Central memory CD8-positive, alpha-beta T cell (primary cell): ENCODE data around the gene PKP4.

Experiments used
- ATAC-seq: fragments of 150-1000 bp; cut with Tn5 transposase; replicated peaks from 2 replicates; pipeline ENCODE4 v1.10.0; 2022; ENCODE audit warnings: mild to moderate bottlenecking, moderate FRiP score, moderate number of reproducible peaks; ENCODE audit not compliant: poor library complexity, severe bottlenecking; ENCODE audit errors: extremely low read depth
- DNase-seq, 2 donors: peaks; one replicate each; pipeline ENCODE4 v3.0.0; 2021; ENCODE audit warnings: low spot score in 2 of 2
- H3K27ac Mint-ChIP-seq: one replicate; pipeline ENCODE4 v1.8.0; 2022; ENCODE audit warnings: low read depth, mild to moderate bottlenecking, moderate library complexity, mixed read lengths
- H3K27me3 Mint-ChIP-seq: one replicate; pipeline ENCODE4 v1.8.0; 2022; ENCODE audit warnings: mixed read lengths
- H3K36me3 Mint-ChIP-seq: one replicate; pipeline ENCODE4 v1.8.0; 2022; ENCODE audit warnings: mild to moderate bottlenecking, moderate library complexity, mixed read lengths; ENCODE audit not compliant: insufficient read depth
- H3K4me1 Mint-ChIP-seq: one replicate; pipeline ENCODE4 v1.8.0; 2022; ENCODE audit warnings: mixed read lengths
- H3K4me3 Mint-ChIP-seq: one replicate; pipeline ENCODE4 v1.8.0; 2022; ENCODE audit warnings: mild to moderate bottlenecking, moderate library complexity, mixed read lengths
- H3K9me3 Mint-ChIP-seq: one replicate; pipeline ENCODE4 v1.8.0; 2022; ENCODE audit warnings: mixed read lengths

Gene PKP4

DNA sequence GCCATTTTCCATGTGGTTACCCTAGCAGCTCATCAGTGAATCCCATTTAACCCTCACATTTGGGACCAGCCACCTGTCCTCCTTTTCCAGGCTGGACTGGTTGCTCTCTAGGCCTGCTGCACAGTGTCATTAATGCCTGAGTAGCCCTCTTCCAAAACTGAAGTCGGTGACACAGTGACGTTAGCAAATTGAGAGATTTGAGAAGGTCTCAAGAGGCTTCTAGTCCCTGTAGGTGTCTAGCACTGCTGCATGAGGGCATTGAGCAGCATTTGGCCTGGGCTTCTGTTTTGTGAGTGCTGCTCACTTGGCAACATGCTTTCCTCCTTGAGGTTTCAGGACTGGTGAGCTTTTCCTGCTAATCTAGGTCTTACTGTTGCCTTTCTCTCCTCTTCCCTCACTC is 36.7 kb downstream of the PKP4 start:
- Mint-ChIP-seq H3K4me1 (no peaks in the 10 kb centered on the region), H3K4me3 (no peak overlapping the region), H3K27me3 (no peaks in the 10 kb centered on the region), H3K36me3 (no peaks in the 10 kb centered on the region), H3K27ac (no peak overlapping the region), H3K9me3 (no peaks in the 10 kb centered on the region)
- no peak for ATAC-seq
- DNase-seq: no peak

DNA sequence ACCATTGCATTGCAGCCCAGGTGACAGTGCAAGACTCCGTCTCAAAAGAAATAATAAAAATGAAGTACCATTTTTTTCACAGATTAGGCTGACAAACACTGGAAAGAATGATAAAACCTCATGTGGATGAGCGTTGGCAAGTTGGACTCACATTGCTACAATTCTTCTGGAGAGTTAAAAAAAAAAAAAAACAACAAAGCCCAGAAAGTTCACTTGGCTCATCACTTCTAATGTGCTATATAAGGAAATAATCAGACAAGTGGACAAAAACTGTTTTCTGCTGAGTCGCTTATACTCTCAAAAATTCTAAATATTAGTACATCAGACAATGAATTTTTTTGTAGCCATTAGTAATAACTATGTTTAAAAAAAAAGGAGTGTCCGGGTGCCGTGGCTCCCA is 38.4 kb downstream of the PKP4 start:
- no peaks in the 10 kb centered on the region for H3K36me3 Mint-ChIP-seq
- no peaks in the 10 kb centered on the region for H3K27me3 Mint-ChIP-seq
- H3K27ac Mint-ChIP-seq: no peak overlapping the region
- H3K4me1 Mint-ChIP-seq: no peaks in the 10 kb centered on the region
- H3K4me3 Mint-ChIP-seq: no peak overlapping the region
- no peaks in the 10 kb centered on the region for H3K9me3 Mint-ChIP-seq
- ATAC-seq (no peak), DNase-seq (no peak)

DNA sequence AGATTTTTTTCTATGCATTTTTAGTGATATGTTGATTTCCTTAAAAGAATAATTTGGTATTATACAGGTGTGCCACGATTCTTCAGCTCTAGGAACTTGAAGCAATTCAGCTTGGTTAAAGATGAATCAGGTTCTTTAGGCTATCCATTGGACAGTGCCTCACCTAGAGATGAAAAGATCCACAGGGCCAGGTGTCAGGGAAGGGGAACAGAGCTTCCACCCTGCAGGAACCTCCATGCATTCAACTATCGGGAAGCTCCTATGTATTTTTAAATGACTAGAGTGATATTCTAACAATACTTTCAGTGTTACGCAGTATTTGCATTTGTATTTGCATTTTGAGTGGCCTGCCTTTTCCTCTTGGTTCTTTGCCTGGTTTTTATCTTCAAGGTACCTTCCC is 40.2 kb downstream of the PKP4 start:
- no peaks in the 10 kb centered on the region for H3K4me1 Mint-ChIP-seq

DNA sequence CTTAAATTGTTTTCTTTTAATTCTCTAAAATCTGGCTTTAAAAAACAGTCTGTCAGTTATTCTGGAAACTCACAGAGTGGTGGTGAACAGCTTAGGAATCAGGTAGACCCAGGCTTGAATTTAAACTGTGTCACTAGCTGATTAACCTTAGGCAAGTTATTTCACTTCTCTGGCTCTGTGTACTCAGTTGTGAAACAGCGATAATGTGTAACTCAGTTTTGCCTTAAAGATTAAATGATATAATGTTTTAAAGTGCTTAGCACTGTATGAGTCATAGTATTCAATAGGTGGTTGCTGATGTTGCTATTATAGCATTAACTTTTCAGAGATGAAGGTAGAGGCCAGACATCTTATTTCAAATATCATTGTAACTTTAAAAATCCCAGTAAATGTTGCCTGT is 40.7 kb downstream of the PKP4 start:
- no peaks in the 10 kb centered on the region for H3K4me1 Mint-ChIP-seq
- no peak for DNase-seq
- no peak overlapping the region for H3K4me3 Mint-ChIP-seq
- no peaks in the 10 kb centered on the region for H3K36me3 Mint-ChIP-seq
- H3K27me3 Mint-ChIP-seq: no peaks in the 10 kb centered on the region
- ATAC-seq: no peak
- H3K9me3 Mint-ChIP-seq: no peaks in the 10 kb centered on the region
- no peak overlapping the region for H3K27ac Mint-ChIP-seq

More for the DNA sequence above, 40.2 kb downstream of the PKP4 start:
- no peak overlapping the region for H3K4me3 Mint-ChIP-seq
- no peaks in the 10 kb centered on the region for H3K9me3 Mint-ChIP-seq
- no peak for DNase-seq
- no peak overlapping the region for H3K27ac Mint-ChIP-seq
- H3K36me3 Mint-ChIP-seq: no peaks in the 10 kb centered on the region
- ATAC-seq: no peak
- no peaks in the 10 kb centered on the region for H3K27me3 Mint-ChIP-seq

DNA sequence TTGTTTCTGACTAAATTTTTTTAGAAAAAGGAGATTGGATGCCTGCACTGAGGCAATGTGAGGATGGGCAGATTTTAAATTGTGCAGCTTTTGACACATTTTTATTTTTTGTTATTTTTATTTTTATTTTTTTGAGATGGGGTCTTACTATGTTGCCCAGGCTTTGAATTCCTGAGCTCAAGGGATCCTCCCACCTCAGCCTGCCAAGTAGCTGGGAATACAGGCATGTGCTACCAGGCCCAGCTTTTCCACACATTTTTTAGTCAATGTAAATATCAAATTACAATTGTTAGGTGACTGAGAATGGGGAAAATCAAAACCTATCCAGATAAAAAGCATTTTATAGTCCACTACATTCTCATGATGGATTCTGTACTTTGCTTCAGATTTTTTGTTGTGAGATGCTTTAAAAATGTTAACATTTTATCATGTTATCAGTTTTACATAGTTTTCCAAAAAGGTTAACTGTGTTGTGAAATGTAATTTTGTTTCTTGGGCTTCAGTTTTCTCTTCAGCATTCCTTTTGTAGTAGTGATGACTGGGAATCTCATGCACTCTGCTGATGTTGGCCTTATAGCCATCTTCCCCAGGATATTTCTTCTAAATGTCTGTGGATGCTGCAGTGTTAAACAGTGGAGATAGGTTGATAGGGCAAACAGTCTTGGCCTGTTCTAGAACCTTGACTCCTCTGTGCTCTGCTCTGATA is 41.4 kb downstream of the PKP4 start:
- no peaks in the 10 kb centered on the region for H3K36me3 Mint-ChIP-seq
- no peak for ATAC-seq
- H3K27me3 Mint-ChIP-seq: no peaks in the 10 kb centered on the region
- no peak overlapping the region for H3K27ac Mint-ChIP-seq
- no peak for DNase-seq
- H3K4me1 Mint-ChIP-seq: no peaks in the 10 kb centered on the region
- H3K4me3 Mint-ChIP-seq: no peak overlapping the region
- H3K9me3 Mint-ChIP-seq: no peaks in the 10 kb centered on the region

DNA sequence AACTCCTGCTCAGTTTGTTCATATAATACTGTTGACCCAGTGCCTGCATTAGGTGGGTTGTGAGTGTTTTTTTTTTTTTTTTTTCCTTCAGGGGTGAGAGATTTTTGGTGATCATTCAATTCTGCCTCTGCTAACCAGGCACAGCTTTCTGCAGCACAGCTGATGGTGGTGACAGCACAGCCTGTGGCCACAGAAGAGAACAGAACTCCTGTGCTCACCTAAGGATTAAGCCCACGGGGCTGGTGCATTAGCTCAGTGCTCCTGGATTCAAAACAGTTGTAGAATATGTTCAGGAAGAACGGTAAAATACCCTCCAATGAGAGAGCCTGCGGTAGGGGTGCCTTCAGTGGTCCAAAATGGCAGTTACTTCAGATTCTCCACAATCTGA is 42.0 kb downstream of the PKP4 start:
- H3K27ac Mint-ChIP-seq: no peak overlapping the region
- DNase-seq: no peak
- no peak for ATAC-seq
- no peaks in the 10 kb centered on the region for H3K27me3 Mint-ChIP-seq
- H3K4me3 Mint-ChIP-seq: no peak overlapping the region
- no peaks in the 10 kb centered on the region for H3K9me3 Mint-ChIP-seq
- no peaks in the 10 kb centered on the region for H3K4me1 Mint-ChIP-seq
- no peaks in the 10 kb centered on the region for H3K36me3 Mint-ChIP-seq

DNA sequence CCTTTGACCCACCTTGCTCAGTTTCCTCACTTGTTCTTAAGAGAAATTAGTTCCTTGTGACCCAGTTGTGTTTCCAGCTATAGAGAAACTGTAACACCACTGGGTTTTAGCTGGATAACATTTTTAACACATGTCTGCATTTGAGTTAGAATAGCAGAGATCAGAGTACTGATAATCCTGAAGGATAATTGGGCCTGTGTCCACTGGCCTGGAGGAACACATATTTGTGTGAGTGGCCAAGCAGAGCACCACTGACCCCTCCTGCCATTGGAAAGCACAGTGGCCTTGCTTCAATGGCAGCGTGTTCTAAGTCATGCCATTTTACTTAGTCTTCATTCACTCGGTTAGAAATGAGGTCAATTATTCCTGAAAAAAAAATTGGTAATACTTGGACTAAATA is 42.6 kb downstream of the PKP4 start:
- Mint-ChIP-seq H3K27me3 (no peaks in the 10 kb centered on the region), H3K27ac (no peak overlapping the region), H3K36me3 (no peaks in the 10 kb centered on the region), H3K4me1 (no peaks in the 10 kb centered on the region), H3K4me3 (no peak overlapping the region), H3K9me3 (no peaks in the 10 kb centered on the region)
- DNase-seq: no peak
- no peak for ATAC-seq

DNA sequence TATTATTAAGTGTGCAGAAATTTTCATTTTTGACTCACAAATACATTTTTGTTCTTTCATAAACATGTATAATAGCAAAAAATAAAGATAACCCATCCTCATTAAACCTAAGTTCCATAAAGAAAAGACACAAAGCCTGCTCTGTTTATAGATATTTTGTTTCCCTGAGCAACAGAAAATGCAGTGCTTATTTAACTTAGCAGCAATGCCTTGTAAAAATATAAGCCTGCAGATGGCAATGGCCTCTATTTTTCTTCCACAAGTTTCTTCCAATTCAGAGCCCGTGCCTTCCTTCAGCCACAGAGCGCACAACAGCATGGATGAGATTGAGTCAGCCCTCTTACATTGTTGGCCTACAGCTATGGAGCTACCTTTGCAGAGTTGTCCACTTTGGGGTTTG is 43.6 kb downstream of the PKP4 start:
- H3K27me3 Mint-ChIP-seq: no peaks in the 10 kb centered on the region
- no peak for ATAC-seq
- no peaks in the 10 kb centered on the region for H3K36me3 Mint-ChIP-seq
- no peaks in the 10 kb centered on the region for H3K9me3 Mint-ChIP-seq
- no peak overlapping the region for H3K27ac Mint-ChIP-seq
- no peak overlapping the region for H3K4me3 Mint-ChIP-seq
- peaks cover 2% of the 10 kb centered on the region for H3K4me1 Mint-ChIP-seq
- DNase-seq: no peak

DNA sequence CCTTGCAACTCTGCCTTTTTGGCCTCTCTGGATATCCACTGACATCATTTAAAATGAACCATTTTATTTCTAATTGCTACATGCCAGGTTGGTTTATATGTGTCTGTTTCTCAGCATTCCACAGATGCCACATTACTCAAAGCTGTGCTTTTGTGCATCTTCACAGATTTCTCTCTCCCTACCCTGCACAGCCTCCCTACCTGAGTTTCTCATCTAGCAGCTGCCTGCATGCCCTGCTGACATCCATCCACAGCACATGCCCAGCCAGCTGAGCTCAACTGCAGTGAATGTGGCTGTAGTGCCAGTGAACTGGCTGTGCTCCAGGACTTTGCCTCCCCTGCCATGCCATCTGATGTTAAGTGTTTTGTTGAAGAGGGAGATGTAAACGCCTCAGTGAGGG is 44.5 kb downstream of the PKP4 start:
- peaks cover 6% of the 10 kb centered on the region for H3K4me1 Mint-ChIP-seq
- no peak overlapping the region for H3K4me3 Mint-ChIP-seq
- no peaks in the 10 kb centered on the region for H3K36me3 Mint-ChIP-seq
- no peaks in the 10 kb centered on the region for H3K9me3 Mint-ChIP-seq
- H3K27ac Mint-ChIP-seq: peak overlapping the region; percentile 69
- no peaks in the 10 kb centered on the region for H3K27me3 Mint-ChIP-seq
- ATAC-seq (no peak), DNase-seq (no peak)

DNA sequence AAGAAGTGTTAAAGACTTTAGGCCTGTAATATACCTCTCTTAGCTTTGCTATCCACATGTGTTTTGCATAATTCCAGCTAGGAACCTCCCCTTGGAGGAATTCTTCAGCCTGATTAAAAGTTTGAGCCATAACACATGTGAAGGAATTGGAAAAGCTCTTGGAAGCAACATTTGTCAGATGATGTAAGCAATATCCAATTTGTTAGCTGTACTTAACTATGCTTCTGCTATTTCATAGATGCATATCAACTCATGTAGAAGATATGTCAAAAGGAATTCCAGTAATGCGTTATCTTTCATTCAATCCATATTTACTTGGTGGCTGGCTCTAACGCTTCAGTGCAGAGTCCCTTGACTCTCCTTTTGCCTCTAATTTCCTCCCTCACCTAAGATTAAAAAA is 46.2 kb downstream of the PKP4 start:
- Mint-ChIP-seq H3K27me3 (no peaks in the 10 kb centered on the region), H3K9me3 (no peaks in the 10 kb centered on the region), H3K27ac (no peak overlapping the region), H3K4me3 (no peak overlapping the region), H3K4me1 (peaks cover 12% of the 10 kb centered on the region), H3K36me3 (no peaks in the 10 kb centered on the region)
- ATAC-seq (no peak), DNase-seq (no peak)

DNA sequence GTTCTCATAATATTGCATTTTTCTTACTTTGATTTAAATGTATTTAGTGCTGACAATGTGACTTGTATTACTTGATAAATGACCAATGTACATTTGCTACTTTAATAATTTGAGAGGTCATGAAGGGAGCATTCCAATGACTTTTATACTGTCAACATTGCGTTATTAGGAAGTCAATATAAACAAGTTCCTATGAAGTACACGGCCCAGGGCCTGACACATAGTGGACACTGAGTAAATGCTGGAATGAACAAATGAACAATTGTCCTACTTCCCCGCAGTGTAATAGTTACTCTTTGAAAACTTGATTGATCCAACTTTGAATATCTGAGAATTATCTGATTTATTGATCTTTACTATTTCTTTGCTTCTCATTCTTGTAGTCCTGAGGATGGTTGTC is 47.3 kb downstream of the PKP4 start:
- H3K27ac Mint-ChIP-seq: no peak overlapping the region
- no peak overlapping the region for H3K4me3 Mint-ChIP-seq
- no peaks in the 10 kb centered on the region for H3K36me3 Mint-ChIP-seq
- H3K4me1 Mint-ChIP-seq: peaks cover 12% of the 10 kb centered on the region
- no peaks in the 10 kb centered on the region for H3K27me3 Mint-ChIP-seq
- ATAC-seq (no peak), DNase-seq (no peak)
- no peaks in the 10 kb centered on the region for H3K9me3 Mint-ChIP-seq

DNA sequence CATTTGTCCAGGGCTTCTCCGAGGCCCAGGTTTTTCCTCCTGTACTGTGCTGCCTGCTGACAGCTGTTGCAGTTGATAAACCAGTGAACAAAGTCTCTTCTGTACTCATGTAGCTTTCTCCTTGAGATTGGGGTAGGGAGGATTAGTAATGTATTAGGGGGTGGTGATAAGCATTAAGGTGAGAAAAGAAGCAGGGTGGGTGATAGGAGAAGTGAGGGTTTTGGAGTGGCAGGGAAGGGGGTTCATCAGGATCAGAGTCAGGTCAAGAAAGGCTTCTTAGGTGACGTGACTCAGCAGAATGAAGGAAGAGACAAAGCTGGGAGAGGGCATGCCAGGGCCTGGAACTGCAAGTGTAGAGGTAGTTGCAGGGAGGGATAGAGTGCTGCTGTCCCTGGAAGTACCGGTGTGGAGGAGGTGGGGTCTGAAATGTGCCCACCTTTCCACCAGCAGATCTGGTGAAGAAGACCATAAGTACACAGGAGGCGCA is 48.7 kb downstream of the PKP4 start:
- no peak overlapping the region for H3K4me3 Mint-ChIP-seq
- peaks cover 12% of the 10 kb centered on the region for H3K4me1 Mint-ChIP-seq
- no peaks in the 10 kb centered on the region for H3K27me3 Mint-ChIP-seq
- ATAC-seq (no peak), DNase-seq (no peak)
- no peaks in the 10 kb centered on the region for H3K9me3 Mint-ChIP-seq
- H3K36me3 Mint-ChIP-seq: no peaks in the 10 kb centered on the region
- H3K27ac Mint-ChIP-seq: no peak overlapping the region

DNA sequence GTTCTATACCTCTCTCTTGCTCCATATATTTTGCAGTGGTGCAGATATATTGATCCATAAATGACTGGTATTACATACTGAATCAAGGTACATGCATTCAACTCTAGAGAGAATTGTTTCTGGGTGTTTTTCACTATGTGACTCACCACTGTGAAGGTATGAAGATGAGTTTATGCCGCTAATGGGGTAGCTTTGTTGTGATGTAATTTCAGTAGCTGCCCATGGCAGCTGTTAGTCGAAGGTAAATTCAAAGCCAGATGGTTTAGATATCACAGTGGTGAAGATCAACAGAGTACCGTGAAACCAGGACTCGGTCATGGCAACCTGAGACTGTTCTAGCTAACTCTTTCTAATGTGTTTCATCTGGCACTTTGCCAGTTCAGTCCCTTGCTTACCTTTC is 50.4 kb downstream of the PKP4 start:
- no peak overlapping the region for H3K4me3 Mint-ChIP-seq
- H3K9me3 Mint-ChIP-seq: no peaks in the 10 kb centered on the region
- no peak for DNase-seq
- no peak for ATAC-seq
- H3K4me1 Mint-ChIP-seq: peaks cover 12% of the 10 kb centered on the region
- H3K27ac Mint-ChIP-seq: no peak overlapping the region
- no peaks in the 10 kb centered on the region for H3K36me3 Mint-ChIP-seq
- H3K27me3 Mint-ChIP-seq: no peaks in the 10 kb centered on the region
